Measurements from ENCODE around the gene TGFBR2.

GRCh38 chr3:30700702-30701321, 94.4 kb downstream of the TGFBR2 start:
- TF ChIP-seq CTCF (optimal IDR thresholded peaks at IDR 0.05 in 1 of 3, IDR thresholded peaks at IDR 0.05 in 1 of 3, conservative IDR thresholded peaks at IDR 0.05 in 1 of 3; ENCODE audit: extremely low read depth in 1 of 3, insufficient read depth in 2 of 3, low read length in 3 of 3) (no peak), EZH2 (IDR thresholded peaks at IDR 0.05; ENCODE audit: low read length) (no peak)

Measured in keratinocyte (primary cell).